H7 (cell line): ENCODE measurements around the gene OLFM1. TPM values are rescaled to one million over a fixed set of nuclear protein-coding genes. Genes with fewer than 3 reads are reported as not detected.

Experiments
- DNase-seq: peaks from one replicate; pipeline ENCODE4 v3.0.0; 2012
- H3K27me3 ChIP-seq: 2 replicates; pipeline ENCODE4 v1.6.0; 2011; ENCODE audit warnings: mild to moderate bottlenecking, low read length; ENCODE audit not compliant: control insufficient read depth, insufficient read depth
- H3K36me3 ChIP-seq: replicated peaks from 2 replicates; pipeline ENCODE4 v1.5.1; 2011; ENCODE audit warnings: low read length; ENCODE audit not compliant: control insufficient read depth, insufficient read depth
- H3K4me3 ChIP-seq: 2 replicates; pipeline ENCODE4 v1.5.1; 2011; ENCODE audit warnings: low read depth, mild to moderate bottlenecking, control low read depth, low read length, moderate library complexity; ENCODE audit not compliant: insufficient read depth
- total RNA-seq: library from RNA; depleted of rRNA; stranded (reverse); fragments of >200 nt; shearing (Covaris generic); gene quantifications from 2 replicates; pipeline ENCODE4 v1.2.3, GENCODE V29; 2014

OLFM1 gene
- total RNA-seq, 1 experiment from 2014 or later, result 58.2 TPM

GRCh38 chr9:135067096-135067710 lies 20.3 kb upstream of the OLFM1 start:
- DNase-seq, result no peak
- Histone ChIP-seq H3K36me3 (no peaks in the 10 kb centered on the region), H3K4me3 (no peak overlapping the region), H3K27me3 (no peaks in the 10 kb centered on the region)

DNA sequence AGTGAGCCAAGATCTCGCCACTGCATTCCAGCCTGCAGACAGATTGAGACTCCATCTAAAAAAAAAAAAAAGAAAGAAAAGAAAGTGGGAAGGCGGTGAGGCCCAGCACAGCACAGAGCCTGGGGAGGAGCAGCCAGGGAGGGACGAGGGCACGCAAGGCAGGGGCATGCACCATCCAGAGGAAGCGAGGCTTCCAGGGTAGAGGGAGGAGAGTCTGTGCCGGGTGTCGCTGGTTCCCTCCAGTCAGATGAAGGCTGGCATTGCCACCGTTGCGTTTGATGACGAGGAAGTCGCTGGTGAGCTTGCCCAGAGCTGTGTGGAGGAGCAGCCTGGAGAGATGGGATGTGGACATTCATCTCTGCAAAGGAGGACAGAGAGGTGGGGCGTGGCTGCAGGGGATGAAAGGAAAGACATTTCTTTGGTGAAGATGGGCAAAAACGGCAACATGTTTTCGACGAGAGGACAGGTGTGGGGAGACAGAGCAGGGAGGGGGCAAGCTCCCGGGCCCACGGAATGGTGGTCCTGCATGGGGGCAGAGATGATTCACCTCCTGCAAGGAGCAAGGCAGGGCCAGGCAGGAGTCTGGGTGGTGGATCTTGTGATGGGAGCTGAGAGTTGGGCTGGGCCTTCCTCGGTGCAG lies 18.6 kb upstream of the OLFM1 start:
- Histone ChIP-seq H3K27me3 (no peaks in the 10 kb centered on the region), H3K36me3 (no peaks in the 10 kb centered on the region), H3K4me3 (no peak overlapping the region)
- DNase-seq, result peak; percentile 30

DNA sequence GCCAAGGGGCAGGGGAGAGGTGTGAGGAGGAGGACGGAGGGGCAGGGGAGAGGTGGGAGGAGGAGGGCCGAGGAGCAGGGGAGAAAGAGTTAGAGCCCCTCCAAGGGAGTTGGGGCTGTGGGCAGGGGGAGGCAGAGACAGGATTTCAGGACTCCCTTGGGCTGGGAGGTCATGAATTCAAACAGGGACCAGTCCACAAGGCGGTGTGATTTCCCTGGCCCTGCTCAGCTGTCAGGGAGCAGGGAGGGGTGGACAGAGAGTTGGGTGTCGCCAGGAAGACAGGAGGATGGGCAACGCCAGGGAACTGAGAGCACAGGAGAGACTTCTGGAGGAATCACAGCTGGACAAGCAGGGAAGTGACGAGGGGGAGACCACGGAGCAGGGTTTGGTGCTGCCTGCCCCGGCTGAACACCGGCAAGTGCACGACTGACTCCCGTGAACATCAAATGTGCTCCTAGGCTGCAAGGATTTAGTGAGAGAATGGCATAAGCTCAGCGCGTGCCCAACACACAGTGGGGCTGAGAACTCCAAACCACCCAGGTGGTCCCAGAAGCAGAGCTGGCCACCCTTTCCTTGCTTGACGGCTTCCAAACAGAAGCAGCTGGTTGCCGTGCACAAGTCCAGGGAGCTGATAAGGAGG lies 17.8 kb upstream of the OLFM1 start:
- no peak overlapping the region for H3K4me3 ChIP-seq
- DNase-seq, result peak; percentile 42
- H3K36me3 ChIP-seq, result no peaks in the 10 kb centered on the region

GRCh38 chr9:135070198-135070951 lies 17.1 kb upstream of the OLFM1 start:
- peak; percentile 81 for DNase-seq
- Histone ChIP-seq H3K4me3 (no peak overlapping the region), H3K36me3 (no peaks in the 10 kb centered on the region)

More for the DNA sequence above, 17.8 kb upstream of the OLFM1 start:
- H3K27me3 ChIP-seq, result peaks cover 2% of the 10 kb centered on the region

DNA sequence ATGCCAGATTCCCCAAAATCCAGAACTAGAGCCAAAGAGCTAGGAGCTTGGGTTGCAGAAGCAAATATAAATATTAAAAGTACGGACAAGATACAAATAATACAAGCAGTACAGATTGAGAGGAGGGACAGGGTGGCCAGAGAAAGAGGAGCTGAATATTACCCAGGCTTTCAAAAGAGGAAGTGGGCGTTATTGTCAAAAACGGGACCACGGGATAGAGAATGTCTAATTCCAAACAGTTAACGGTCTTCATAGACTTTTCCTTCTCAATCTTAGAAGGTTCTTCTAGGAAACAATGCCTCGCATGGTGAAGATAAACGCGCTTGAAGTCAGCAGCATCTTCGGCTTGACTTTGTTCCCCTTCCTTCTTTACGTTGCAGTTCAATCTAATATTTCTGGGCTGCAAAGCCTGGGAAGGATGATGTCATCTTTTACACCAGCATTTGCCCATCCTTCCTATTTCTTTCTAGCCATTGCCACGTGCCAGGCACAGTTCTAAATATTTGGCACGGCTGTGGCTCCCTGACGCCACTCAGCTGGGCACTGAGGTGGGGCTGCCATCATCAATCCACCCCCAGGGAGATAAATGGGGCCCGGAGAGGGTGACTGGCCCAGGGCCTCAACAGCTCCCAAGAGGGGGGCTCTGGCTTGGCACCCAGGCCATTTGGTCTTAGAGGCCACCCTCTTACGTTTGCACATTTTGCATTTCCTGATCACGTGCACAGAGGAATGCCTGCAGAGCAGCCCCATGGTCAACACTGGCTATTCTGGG lies 16.3 kb upstream of the OLFM1 start:
- Histone ChIP-seq H3K27me3 (peaks cover 12% of the 10 kb centered on the region), H3K36me3 (no peaks in the 10 kb centered on the region), H3K4me3 (no peak overlapping the region)
- no peak for DNase-seq

More at GRCh38 chr9:135070198-135070951, 17.1 kb upstream of the OLFM1 start:
- peaks cover 5% of the 10 kb centered on the region for H3K27me3 ChIP-seq

GRCh38 chr9:135073081-135073740 lies 14.3 kb upstream of the OLFM1 start:
- H3K36me3 ChIP-seq, result no peaks in the 10 kb centered on the region
- no peak for DNase-seq
- peaks cover 19% of the 10 kb centered on the region for H3K27me3 ChIP-seq
- no peak overlapping the region for H3K4me3 ChIP-seq

- DNase-seq, result no peak
- Histone ChIP-seq H3K4me3 (no peak overlapping the region), H3K27me3 (peaks cover 19% of the 10 kb centered on the region)
These were observed 13.6 kb upstream of the OLFM1 start for GRCh38 chr9:135073741-135074305.

GRCh38 chr9:135074354-135075233 lies 12.9 kb upstream of the OLFM1 start:
- peak overlapping the region; percentile 53; the same call in 1 of the 2 replicates for H3K4me3 ChIP-seq
- peaks cover 19% of the 10 kb centered on the region for H3K27me3 ChIP-seq
- DNase-seq, result peak; percentile 71
- no peaks in the 10 kb centered on the region for H3K36me3 ChIP-seq

More at GRCh38 chr9:135073741-135074305, 13.6 kb upstream of the OLFM1 start:
- H3K36me3 ChIP-seq, result no peaks in the 10 kb centered on the region

- H3K4me3 ChIP-seq, result peak overlapping the region; percentile 53
These were observed 12.0 kb upstream of the OLFM1 start for GRCh38 chr9:135075234-135076142.

DNA sequence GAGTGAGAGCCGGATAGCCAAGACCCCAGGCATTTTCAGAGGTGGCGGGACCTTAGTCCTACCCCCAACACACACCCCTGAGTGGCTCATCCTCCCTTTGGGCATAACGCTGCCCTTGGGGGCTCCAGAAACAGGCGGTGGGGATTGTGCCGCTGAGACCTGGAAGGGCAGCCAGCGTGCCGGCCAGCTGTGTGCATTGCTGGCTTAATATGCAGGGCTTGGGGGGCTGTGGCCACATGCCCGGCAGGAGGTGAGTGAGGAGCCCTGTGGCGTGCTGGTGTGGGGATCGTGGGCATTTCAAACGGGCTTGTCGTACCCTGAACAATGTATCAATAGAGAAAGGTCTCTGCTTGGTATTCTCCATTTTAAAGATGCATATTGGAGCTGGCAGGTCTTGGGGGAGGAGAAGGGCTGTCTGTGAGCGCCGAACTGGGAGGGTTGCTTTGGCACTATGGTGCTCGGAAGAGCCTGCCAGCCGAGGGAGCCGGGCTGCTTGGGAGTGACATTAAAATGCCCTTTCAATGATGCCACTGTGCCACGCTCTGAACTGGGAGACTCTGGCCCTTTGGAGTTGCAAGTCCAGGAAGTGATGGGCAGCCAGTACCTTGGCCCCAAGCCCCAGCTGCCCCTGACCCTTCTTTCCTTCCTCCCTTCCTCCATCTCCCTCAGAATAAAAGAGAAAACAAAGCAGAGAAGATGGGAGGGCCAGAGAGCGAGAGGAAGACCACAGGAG lies 11.2 kb upstream of the OLFM1 start:
- Histone ChIP-seq H3K27me3 (peaks cover 19% of the 10 kb centered on the region), H3K36me3 (no peaks in the 10 kb centered on the region), H3K4me3 (peak overlapping the region; percentile 53)
- peak; percentile 77 for DNase-seq

More at GRCh38 chr9:135075234-135076142, 12.0 kb upstream of the OLFM1 start:
- Histone ChIP-seq H3K27me3 (peaks cover 19% of the 10 kb centered on the region), H3K36me3 (no peaks in the 10 kb centered on the region)
- DNase-seq, result peak; percentile 92

- peaks cover 19% of the 10 kb centered on the region for H3K27me3 ChIP-seq
- H3K4me3 ChIP-seq, result no peak overlapping the region
- H3K36me3 ChIP-seq, result no peaks in the 10 kb centered on the region
- no peak for DNase-seq
These were observed 10.5 kb upstream of the OLFM1 start for GRCh38 chr9:135076876-135077430.
